Upper lobe of left lung (tissue), 4 donors: ENCODE measurements around the gene GNPTAB.

ENCODE experiments used
- EP300 ChIP-seq, 4 donors: sonication (generic); formaldehyde crosslinking; IDR thresholded peaks; one replicate each; pipeline ENCODE4 v1.5.1; 2017; ENCODE audit warnings: antibody characterized with exemption in 4 of 4, control low read depth in 2 of 4
- POLR2AphosphoS5 ChIP-seq, 2 donors: sonication (generic); formaldehyde crosslinking; IDR thresholded peaks; one replicate each; pipeline ENCODE4 v1.5.1; 2017; ENCODE audit warnings: antibody characterized with exemption in 2 of 2
- TF ChIP-seq, protein P1 (sequence below), 6 experiments: fragments of 450-650 bp in 4 of 6; fragments of 200-600 bp in 2 of 6; sonication (generic) in 2 of 6; IDR thresholded peaks; one replicate each; pipeline ENCODE4 v1.5.1; 2016 to 2019; ENCODE audit warnings: antibody characterized with exemption in 6 of 6

GRCh38 chr12:101749657-101750056 lies 81.1 kb downstream of the GNPTAB start:
- TF ChIP-seq, protein P1, sequence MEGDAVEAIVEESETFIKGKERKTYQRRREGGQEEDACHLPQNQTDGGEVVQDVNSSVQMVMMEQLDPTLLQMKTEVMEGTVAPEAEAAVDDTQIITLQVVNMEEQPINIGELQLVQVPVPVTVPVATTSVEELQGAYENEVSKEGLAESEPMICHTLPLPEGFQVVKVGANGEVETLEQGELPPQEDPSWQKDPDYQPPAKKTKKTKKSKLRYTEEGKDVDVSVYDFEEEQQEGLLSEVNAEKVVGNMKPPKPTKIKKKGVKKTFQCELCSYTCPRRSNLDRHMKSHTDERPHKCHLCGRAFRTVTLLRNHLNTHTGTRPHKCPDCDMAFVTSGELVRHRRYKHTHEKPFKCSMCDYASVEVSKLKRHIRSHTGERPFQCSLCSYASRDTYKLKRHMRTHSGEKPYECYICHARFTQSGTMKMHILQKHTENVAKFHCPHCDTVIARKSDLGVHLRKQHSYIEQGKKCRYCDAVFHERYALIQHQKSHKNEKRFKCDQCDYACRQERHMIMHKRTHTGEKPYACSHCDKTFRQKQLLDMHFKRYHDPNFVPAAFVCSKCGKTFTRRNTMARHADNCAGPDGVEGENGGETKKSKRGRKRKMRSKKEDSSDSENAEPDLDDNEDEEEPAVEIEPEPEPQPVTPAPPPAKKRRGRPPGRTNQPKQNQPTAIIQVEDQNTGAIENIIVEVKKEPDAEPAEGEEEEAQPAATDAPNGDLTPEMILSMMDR (IDR thresholded peaks at IDR 0.05) = no peak
- TF ChIP-seq POLR2AphosphoS5 (IDR thresholded peaks at IDR 0.05) (no peak), EP300 (IDR thresholded peaks at IDR 0.05) (no peak)
